NCI-H526 (cell line): Measurements from ENCODE around the gene KCNK18.
"Not testable (repeated sequence)": the region's sequence is repeated elsewhere in the genome, so short reads cannot be mapped to it uniquely, and the experiment has no call there.

Experiments
- DNase-seq, 2 experiments: peaks; one replicate each; lab custom pipeline; 2025; lab: John Stamatoyannopoulos, UW

KCNK18 gene

GRCh38 chr10:117221156-117221711 is 23.9 kb downstream of the KCNK18 start:
- DNase-seq = peak; percentile 83 to 90

- no peak for DNase-seq
Observed at GRCh38 chr10:117222552-117222951, 25.3 kb downstream of the KCNK18 start.

- peak; percentile 84 to 88 for DNase-seq
Observed at GRCh38 chr10:117222976-117223692, 25.8 kb downstream of the KCNK18 start.

- DNase-seq = no peak
Observed at GRCh38 chr10:117223693-117224430, 26.6 kb downstream of the KCNK18 start.

GRCh38 chr10:117224881-117225280 is 27.6 kb downstream of the KCNK18 start:
- DNase-seq = no peak

GRCh38 chr10:117226813-117227451 is 29.6 kb downstream of the KCNK18 start:
- peak; percentile 13 to 49 for DNase-seq

- DNase-seq = no peak
Observed at GRCh38 chr10:117228210-117228609, 30.9 kb downstream of the KCNK18 start.

GRCh38 chr10:117230107-117230506 is 32.8 kb downstream of the KCNK18 start:
- not testable (repeated sequence) for DNase-seq

GRCh38 chr10:117237401-117237991 is 40.2 kb downstream of the KCNK18 start:
- DNase-seq = no peak

GRCh38 chr10:117239051-117239450 is 41.8 kb downstream of the KCNK18 start:
- no peak for DNase-seq

- peak in 1 of 2 experiments; percentile 11 for DNase-seq
Observed at GRCh38 chr10:117239721-117240620, 42.7 kb downstream of the KCNK18 start.

- peak in 1 of 2 experiments; percentile 21 for DNase-seq
Observed at GRCh38 chr10:117240621-117241529, 43.6 kb downstream of the KCNK18 start, which contains the start of gene SLC18A2. SLC18A2 (plus strand) TSS chr10:117241114; CDS start chr10:117241694, 580 bp downstream.

- peak in 1 of 2 experiments; percentile 43 for DNase-seq
Observed at GRCh38 chr10:117241541-117242462, 44.5 kb downstream of the KCNK18 start.

GRCh38 chr10:117242463-117242832 is 45.2 kb downstream of the KCNK18 start:
- no peak for DNase-seq

GRCh38 chr10:117246997-117247671 is 49.8 kb downstream of the KCNK18 start:
- DNase-seq = no peak

GRCh38 chr10:117248750-117249465 is 51.6 kb downstream of the KCNK18 start:
- no peak for DNase-seq

- DNase-seq = no peak
Observed at GRCh38 chr10:117249493-117250093, 52.3 kb downstream of the KCNK18 start.
